Lung (tissue), 12 donors: ENCODE measurements around the gene RCOR2. TPM values are rescaled to one million over a fixed set of nuclear protein-coding genes. Genes with fewer than 3 reads are reported as not detected.

Experiments used
- ATAC-seq: fragments of 200-7000 bp; cut with Tn5 transposase; one replicate; pipeline ENCODE4 v1.9.1; 2020; ENCODE audit warnings: moderate number of reproducible peaks; ENCODE audit not compliant: insufficient read depth, low FRiP score
- DNase-seq, 3 donors: peaks; one replicate each; pipeline ENCODE4 v3.0.0-alpha.2; 2013 to 2017
- H3K27ac ChIP-seq, 2 donors: one replicate each; pipeline ENCODE4 v1.5.1; 2013; ENCODE audit warnings: mild to moderate bottlenecking in 2 of 2, moderate library complexity in 2 of 2, control low read depth in 1 of 2, inconsistent platforms in 1 of 2, low read depth in 1 of 2, low read length in 1 of 2
- H3K27me3 ChIP-seq, 3 donors: one replicate each; pipeline ENCODE4 v1.5.1; 2013; ENCODE audit warnings: low read length in 2 of 3; ENCODE audit not compliant: control insufficient read depth in 3 of 3, insufficient read depth in 3 of 3
- H3K36me3 ChIP-seq, 4 donors: one replicate each; pipeline ENCODE4 v1.5.1; 2013; ENCODE audit warnings: low read length in 4 of 4, mild to moderate bottlenecking in 1 of 4, moderate library complexity in 1 of 4; ENCODE audit not compliant: control insufficient read depth in 4 of 4, insufficient read depth in 4 of 4
- H3K4me1 ChIP-seq, 5 donors: one replicate each; pipeline ENCODE4 v1.5.1; 2013; ENCODE audit warnings: low read length in 5 of 5, mild to moderate bottlenecking in 2 of 5, moderate library complexity in 1 of 5; ENCODE audit not compliant: control insufficient read depth in 5 of 5, insufficient read depth in 5 of 5
- H3K4me3 ChIP-seq: one replicate; pipeline ENCODE4 v1.5.1; 2013; ENCODE audit warnings: mild to moderate bottlenecking, control low read depth, moderate library complexity
- H3K9ac ChIP-seq, 2 donors: one replicate each; pipeline ENCODE4 v1.5.1; 2013; ENCODE audit warnings: low read length in 2 of 2, control low read depth in 1 of 2; ENCODE audit not compliant: insufficient read depth in 1 of 2
- H3K9me3 ChIP-seq, 4 donors: one replicate each; pipeline ENCODE4 v1.5.1; 2013; ENCODE audit warnings: low read length in 3 of 4, mild to moderate bottlenecking in 1 of 4, moderate library complexity in 1 of 4; ENCODE audit not compliant: control insufficient read depth in 4 of 4, insufficient read depth in 3 of 4
- WGBS, 2 donors: extraction: QIAGEN DNeasy Blood & Tissue Kit; methylation state at CpG; one replicate each; pipeline ENCODE4 v1.1.7; 2013; 5-methylcytosine and 5-hydroxymethylcytosine counted together
- polyA plus RNA-seq, 2 donors: library from polyadenylated mRNA; stranded (reverse); fragments of 200-250 nt; gene quantifications; one replicate each; pipeline ENCODE4 v1.2.1, GENCODE V29; 2013
- total RNA-seq, 2 donors: library from RNA; depleted of rRNA in 1 of 2; stranded (reverse); fragments of >200 nt in 1 of 2; gene quantifications; one replicate each; pipeline ENCODE4 v1.2.1, GENCODE V29; 2014 to 2021
- TF ChIP-seq, protein P1 (sequence below): IDR thresholded peaks from 2 replicates; pipeline ENCODE4 v1.5.1; 2012; ENCODE audit warnings: mild to moderate bottlenecking; ENCODE audit errors: control extremely low read depth, extremely low read depth
- donor health status: control.
- donor health status: control.
- donor health status: Bipolar disorder and iron deficiency.
- donor health status: healthy.
- donor health status: DM: yes; HTN: yes; CAD: no.

The RCOR2 gene
- total and polyA plus RNA-seq, 4 donors: 0.16 to 1.6 (median 0.87) TPM

DNA sequence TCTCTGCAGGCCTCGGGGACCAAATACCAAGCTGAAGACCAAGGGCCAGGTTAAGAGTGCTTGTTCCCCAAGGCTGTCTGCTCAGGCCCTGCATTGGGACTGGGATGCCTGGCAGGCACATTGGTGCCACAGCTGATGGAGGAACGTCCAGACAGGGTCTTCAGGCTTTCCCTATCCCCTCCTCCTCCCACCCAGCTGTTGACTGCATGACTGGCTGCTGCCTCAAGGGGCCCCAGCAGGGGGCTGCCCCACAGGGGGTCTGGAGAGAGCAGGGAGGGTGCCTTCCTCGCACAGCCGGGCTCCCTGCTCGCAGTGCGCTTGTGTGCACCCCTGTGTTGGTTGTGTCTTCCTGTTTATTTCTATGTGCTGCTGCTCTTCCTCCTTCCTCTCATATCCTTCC is 9.9 kb downstream of the RCOR2 start:
- peaks cover 21 to 78% (median 24%) of the 10 kb centered on the region in 4 donors for H3K36me3 ChIP-seq
- peak in 2 of 3 donors; percentile 29 to 42 for DNase-seq

GRCh38 chr11:63906585-63906984 is 10.4 kb downstream of the RCOR2 start:
- Histone ChIP-seq H3K9ac (no peak overlapping the region), H3K36me3 (peaks cover 23 to 83% (median 28%) of the 10 kb centered on the region in 4 donors), H3K27me3 (no peaks in the 10 kb centered on the region), H3K4me1 (peaks cover 0 to 32% (median 7%) of the 10 kb centered on the region in 5 donors), H3K9me3 (no peaks in the 10 kb centered on the region), H3K27ac (no peak overlapping the region), H3K4me3 (no peak overlapping the region)
- TF ChIP-seq, protein P1, sequence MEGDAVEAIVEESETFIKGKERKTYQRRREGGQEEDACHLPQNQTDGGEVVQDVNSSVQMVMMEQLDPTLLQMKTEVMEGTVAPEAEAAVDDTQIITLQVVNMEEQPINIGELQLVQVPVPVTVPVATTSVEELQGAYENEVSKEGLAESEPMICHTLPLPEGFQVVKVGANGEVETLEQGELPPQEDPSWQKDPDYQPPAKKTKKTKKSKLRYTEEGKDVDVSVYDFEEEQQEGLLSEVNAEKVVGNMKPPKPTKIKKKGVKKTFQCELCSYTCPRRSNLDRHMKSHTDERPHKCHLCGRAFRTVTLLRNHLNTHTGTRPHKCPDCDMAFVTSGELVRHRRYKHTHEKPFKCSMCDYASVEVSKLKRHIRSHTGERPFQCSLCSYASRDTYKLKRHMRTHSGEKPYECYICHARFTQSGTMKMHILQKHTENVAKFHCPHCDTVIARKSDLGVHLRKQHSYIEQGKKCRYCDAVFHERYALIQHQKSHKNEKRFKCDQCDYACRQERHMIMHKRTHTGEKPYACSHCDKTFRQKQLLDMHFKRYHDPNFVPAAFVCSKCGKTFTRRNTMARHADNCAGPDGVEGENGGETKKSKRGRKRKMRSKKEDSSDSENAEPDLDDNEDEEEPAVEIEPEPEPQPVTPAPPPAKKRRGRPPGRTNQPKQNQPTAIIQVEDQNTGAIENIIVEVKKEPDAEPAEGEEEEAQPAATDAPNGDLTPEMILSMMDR: no peak
- 84 to 85% methylated on average over 7 of the region's 7 CpGs for WGBS, 2 donors
- no peak for DNase-seq
- no peak for ATAC-seq

More for the DNA sequence above, 9.9 kb downstream of the RCOR2 start:
- ATAC-seq: no peak
- 63 to 66% methylated on average over 3 to 6 of the region's 6 CpGs for WGBS, 2 donors
- no peaks in the 10 kb centered on the region for H3K27me3 ChIP-seq
- H3K27ac ChIP-seq: no peak overlapping the region
- TF ChIP-seq, protein P1: no peak
- no peak overlapping the region for H3K4me3 ChIP-seq
- peaks cover 0 to 32% (median 7%) of the 10 kb centered on the region in 5 donors for H3K4me1 ChIP-seq
- H3K9ac ChIP-seq: no peak overlapping the region
- no peaks in the 10 kb centered on the region for H3K9me3 ChIP-seq

- TF ChIP-seq, protein P1: no peak
- Histone ChIP-seq H3K4me1 (peaks cover 0 to 32% (median 7%) of the 10 kb centered on the region in 5 donors), H3K4me3 (no peak overlapping the region), H3K36me3 (peaks cover 24 to 83% (median 30%) of the 10 kb centered on the region in 4 donors), H3K27ac (no peak overlapping the region), H3K9me3 (no peaks in the 10 kb centered on the region), H3K9ac (no peak overlapping the region), H3K27me3 (no peaks in the 10 kb centered on the region)
- DNase-seq (no peak), ATAC-seq (no peak)
- 94 to 97% methylated on average over 4 of the region's 4 CpGs for WGBS, 2 donors
Observed at GRCh38 chr11:63906087-63906486, 10.9 kb downstream of the RCOR2 start.

DNA sequence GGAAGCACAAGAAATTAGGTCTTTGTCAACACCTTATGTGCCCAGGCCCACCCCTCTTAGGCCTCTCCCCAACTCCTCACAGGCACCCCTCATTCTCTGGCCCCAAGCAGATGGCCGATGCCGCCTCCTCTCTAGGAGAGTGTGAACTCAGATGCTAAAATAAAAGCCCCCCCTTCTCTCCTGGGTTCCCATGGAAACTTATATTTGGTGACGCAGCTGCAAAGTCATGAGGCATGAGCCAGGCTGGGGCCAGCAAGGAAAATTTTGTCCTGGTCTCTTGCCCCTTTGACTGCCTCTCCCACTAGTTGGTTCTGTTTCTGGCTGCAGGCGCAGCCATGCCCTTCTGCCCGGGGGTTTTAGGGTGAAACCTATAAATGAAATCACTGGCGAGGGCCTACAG is 11.8 kb downstream of the RCOR2 start:
- H3K27ac ChIP-seq: no peak overlapping the region
- peaks cover 0 to 31% (median 7%) of the 10 kb centered on the region in 5 donors for H3K4me1 ChIP-seq
- WGBS, 2 donors: 88 to 90% methylated on average over 6 of the region's 6 CpGs
- TF ChIP-seq, protein P1: no peak
- no peak overlapping the region for H3K4me3 ChIP-seq
- DNase-seq: no peak
- H3K36me3 ChIP-seq: peaks cover 33 to 84% (median 37%) of the 10 kb centered on the region in 4 donors
- no peak overlapping the region for H3K9ac ChIP-seq
- no peak for ATAC-seq
- no peaks in the 10 kb centered on the region for H3K9me3 ChIP-seq
- no peaks in the 10 kb centered on the region for H3K27me3 ChIP-seq
